HG03159 (cell line): ENCODE data around the gene ABLIM1.

Source experiments
- ATAC-seq: cut with Tn5 transposase; IDR thresholded peaks from one replicate; pipeline ENCODE4 v1.9.1; 2021; ENCODE audit warnings: mild to moderate bottlenecking, moderate library complexity; ENCODE audit not compliant: unreplicated experiment

Gene ABLIM1

DNA sequence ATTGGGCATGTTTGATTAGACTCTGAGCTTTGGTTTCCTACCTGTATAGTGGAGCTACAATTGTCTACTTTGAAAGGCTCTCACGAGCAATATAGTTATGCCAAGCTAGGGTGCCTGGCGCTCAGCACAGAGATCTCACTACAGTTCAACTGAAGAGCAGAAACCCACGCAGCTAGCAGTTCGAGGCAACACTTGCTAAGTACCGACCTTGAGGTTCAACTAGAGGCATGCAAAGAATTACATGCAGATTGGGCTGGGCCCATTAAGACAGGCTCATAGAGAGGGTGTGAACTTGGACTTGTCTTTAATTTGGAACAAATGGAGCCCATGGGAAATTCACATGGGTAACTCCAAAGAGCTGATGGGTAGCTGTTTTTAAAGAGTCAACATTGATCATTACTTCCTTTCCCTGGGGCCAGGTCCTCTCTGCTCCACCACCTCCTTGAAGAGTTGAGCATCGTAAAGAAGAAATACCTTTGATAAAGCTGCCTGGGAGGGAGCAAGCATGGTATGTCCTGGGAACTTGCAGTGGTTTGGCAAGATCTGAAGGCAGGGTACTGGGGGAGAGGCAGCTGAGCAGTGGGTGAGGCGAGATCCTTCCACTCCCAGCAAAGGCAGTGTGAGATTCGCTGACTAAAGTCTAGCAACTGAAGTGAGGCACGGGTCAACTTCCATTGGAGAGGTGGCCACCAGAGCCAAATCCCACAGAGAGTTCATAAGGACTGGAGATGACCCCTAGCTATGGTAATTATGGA is 228.3 kb downstream of the ABLIM1 start:
- no peak for ATAC-seq

DNA sequence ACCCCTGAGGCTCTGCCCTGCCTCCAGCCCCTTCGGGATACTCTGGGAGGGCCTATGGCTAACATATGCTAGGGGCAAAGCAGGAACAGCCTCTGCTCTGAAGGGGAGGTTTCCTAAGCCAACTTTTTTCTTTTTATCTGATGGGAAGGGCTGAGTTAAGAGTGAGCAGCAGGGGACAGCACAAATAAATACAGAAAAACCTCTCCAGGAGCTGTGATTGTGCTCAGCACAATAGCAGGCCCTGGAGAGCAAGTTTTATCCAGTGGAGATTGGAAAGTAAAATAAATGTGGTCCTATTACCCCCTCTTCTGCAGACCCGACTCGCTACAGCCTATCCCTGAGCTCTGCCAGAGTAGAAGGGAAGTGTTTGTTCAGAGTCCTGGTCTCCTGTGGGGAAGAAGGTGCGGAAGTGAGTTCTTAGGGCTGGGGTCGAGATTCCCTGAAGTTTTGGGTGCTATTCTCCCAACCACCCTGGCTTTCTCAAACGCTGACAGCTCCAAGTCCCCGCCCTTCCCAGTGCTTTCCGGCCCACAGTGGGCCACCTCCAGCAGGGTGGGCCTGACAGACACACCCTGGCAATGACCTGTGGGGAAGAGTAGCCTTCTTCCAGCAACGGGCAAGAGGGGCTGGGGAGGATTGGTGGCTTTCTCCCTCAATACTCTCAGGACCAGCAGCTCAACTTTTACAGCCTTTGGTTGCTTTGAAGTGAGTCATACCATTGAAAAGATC is 230.8 kb downstream of the ABLIM1 start:
- no peak for ATAC-seq

DNA sequence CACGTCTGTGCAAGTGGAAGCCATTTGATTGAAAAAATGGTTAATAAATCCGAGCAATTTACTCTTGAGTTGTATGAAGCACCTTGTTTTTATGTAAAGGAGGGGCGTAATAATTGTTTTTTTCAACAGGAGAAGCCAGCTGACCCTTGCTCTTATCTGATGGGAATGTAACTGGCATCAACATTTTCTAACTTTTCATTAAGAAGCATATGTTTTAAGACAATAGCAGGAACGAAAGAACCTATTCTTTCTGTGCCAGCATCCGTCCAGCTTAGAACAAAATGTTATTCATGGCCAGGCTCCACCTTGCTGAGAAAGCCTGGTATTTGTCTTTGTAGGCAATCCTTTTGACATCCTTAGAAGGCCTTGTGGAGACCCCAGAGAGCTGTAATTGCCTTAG is 231.6 kb downstream of the ABLIM1 start:
- ATAC-seq = no peak

DNA sequence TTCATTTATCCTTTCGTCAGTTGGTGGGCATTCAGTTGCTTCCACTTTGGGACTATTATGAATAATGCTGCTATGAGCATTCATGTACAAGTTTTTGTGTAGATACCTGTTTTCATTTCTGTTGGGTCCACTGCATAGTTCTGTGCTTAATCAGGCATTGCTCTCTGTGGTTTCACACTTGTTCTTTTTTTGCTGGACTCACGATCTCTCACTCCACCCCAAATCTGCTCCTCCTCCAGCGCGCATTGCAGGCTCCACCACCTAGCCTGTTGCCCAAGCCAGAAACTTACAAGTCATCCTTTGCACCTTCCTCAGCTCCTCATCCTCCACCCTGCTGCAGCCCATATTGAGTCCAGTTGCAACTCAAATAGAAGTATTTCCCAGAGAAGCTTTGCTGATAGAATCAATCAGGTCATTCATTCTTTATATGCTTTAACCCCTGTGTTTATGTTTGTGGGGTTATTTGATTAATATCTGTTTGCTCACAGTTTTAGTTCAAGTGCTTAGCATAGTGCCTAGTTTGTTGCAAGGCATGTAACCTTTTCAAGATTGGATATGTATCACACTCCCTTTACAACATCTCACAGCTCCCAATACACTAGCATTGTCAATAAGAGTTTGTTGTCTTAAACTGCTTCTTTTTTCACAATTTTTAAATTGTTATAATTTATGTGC is 237.1 kb downstream of the ABLIM1 start:
- no peak for ATAC-seq

DNA sequence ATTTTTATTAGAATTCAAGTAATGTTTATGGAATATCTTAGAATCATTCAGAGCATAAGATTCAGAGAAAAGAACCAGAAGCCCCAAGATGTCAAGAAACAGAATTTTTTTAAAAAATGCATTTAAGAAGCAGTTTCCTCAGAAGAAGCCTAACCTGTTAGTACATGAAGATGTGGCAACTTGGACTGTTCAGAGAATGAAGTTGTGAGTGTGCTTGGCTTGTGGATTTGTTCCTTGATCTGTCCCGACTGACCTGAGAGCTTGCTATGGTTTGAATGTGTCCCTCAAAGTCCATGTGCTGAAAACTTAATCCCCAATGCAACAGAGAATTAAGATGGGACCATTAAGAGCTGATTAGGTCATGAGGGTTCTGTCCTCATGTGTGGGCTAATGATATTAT is 240.0 kb downstream of the ABLIM1 start:
- ATAC-seq = no peak

DNA sequence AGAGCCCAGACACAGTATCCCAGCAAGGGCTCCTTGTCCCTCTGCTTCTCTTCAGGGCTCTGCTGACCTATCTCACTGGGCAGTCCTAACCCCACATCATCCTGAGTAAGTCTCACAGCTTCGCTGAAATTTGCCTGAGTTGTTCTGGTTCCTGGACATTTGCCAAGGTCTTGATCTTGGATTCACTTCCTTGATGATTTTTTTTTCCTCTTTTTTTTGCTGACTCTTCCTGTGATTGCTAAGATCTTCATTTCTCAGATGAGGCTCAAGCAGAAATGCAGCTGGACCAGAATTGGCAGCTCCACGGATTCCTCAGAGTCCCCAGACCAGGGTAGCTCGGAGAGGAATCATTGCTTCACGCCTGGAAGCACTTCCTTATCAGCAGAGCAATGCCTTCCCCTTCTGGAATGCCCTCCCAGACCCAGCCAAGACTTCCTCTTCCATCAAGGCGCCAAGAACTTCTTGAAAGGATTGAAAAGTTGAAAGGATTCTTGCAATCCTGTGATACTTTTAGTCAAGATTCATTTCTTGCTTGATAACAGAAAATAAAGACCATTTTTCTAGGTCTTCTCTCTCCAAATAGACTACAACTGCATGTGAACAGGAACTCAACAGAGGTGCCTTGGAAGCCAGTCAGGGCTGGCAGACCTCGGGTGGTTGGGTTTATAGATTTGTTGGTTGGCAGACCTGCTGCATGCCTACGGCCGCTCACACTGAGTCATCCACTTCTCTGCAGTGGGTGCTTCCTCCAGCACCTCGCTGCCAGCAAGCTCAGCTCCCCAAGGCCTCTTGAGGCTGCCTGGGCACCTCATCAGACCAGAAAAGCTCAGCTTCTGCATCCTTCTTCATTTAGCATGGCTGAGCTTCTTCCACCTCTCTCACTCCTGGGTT is 244.9 kb downstream of the ABLIM1 start:
- ATAC-seq = no peak

DNA sequence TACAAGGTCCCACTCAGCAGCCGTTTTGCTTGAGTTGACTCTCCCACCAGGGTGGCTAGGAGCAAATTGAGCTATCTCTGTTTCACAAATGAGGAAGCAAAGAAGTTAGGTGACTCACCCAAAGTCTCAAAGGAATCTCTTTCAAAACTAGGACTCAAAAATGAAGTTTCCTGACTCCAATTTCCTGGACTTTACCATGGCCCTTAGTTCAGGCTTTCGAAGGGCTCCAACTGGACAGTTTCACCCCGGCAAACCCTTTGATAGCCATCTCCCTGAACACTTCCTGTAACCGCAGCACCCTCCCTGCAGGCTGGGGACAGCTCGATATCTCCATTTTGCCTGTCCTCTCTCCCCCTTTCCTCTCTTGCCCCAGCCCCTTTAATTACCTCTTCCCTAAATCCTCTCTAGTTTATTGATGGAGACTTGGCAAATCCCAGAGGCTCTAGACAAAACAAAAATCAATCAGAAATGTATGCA is 249.1 kb downstream of the ABLIM1 start:
- no peak for ATAC-seq

DNA sequence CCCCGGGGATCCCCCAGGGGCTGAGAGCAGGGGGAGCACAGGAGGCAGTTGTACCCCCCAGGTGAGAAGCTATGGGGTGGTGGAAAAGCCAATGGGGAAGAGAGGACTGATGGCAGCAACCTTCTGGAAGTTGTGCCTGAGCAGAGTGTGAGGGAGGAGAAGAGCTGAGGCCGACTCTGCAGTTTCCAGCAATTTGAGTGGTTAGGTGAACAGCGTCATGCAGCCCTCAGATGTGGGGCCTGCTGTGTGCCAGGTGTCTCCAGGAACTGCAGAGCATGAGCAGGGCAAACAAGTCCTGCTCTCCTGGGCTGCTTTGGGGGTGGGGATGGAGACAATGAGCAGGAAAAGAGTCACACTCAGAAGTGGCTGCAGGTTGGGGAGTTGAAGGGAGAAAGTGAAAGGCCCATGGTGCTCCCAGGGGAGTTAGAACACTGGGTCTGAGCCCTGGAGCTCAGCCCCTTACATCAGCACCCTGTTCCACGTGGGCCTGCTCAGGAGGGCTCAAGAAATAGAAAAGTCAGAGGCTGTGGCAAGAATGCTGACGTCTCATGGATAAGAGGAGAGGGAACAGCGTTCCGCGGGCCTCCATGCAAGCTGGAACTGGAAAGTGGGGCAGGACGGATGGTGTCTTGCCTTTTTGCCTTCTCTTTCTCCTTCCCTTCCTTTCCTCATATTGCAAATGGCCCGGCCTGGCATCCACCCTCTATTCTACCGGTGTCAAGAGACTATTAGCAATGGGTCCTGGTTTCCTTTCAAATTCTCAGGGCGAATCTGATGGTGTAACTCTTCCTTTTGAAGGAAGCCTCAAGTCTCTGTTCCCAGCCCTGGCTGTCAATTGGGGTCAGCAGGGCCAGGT is 249.7 kb downstream of the ABLIM1 start:
- no peak for ATAC-seq

DNA sequence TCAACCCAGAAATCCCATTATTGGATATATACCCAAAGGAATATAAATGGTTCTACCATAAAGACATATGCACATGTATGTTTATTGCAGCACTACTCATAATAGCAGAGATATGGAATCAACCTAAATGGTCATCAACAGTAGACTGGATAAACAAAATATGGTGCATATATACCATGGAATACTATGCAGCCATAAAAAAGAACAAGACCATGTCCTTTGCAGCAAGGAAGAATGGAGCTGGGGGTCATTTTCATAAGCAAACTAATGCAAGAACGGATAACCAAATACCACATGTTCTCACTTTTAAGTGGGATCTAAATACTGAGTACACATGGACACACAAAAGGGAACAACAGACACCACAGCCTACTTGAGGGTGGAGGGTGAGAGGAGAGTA is 251.6 kb downstream of the ABLIM1 start:
- ATAC-seq = no peak

DNA sequence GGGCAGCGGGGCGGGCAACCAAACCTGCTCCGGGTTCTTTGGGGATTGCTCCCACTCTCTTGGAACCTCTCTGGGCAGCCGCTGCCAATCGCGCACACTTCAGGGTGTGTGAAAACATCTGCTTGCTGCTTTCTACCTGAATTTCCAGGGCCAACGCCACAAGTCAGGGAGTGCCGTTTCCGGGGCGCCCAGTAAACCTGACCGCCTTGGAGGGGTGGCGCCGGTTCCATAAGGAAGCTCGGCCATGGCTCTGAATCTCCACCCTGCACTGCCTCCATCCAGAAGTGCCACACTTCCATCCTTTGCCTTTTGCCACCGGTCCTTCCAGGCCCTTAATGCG is 253.1 kb downstream of the ABLIM1 start:
- no peak for ATAC-seq

DNA sequence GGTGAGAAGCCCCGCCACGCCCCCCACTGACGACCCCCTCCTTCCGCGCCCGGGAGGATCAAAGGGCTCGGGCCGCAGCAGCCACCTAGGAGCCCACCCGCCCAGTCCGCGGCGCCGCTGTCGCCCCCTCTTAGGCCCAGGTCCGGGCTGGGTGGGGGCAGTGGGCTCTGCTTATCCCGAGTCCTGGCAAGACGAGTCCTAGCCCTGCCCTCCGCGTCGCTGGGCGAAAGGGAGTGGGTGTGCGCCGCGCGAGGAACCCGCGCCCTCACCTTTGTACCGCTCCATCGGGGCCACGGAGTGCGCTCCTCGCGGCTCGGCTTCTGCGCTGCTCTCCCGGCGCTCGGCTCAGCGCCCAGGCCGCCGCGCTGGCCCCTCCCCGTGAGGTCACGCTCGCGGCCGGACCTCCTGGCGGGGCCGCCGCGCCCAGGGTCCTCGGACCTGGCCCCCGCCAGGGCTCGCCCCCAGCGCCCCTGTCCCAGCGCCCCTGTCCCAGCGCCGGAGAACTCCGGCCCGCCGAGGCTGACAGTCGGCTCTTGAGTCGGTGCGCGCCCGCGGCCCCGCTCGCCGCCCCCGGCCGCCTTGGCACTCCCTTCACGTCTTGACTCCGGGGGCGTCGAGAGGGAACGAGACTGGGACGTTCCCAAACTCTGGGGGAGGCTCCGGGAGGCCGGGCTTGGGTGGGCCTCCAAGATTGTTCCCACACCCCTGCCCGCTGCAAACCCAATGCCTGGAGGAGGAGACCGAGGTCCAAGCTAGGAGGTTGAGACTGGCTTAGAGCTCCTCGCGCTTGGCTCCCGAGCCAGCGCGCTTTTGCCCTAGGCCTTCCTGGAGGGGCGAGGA is 253.7 kb downstream of the ABLIM1 start, which contains the start of gene AFAP1L2:
TSS of gene AFAP1L2 (minus strand) at position 332 of the 840 bp plus-strand sequence. CDS start at position 285, 47 bp downstream.
- ATAC-seq = no peak

DNA sequence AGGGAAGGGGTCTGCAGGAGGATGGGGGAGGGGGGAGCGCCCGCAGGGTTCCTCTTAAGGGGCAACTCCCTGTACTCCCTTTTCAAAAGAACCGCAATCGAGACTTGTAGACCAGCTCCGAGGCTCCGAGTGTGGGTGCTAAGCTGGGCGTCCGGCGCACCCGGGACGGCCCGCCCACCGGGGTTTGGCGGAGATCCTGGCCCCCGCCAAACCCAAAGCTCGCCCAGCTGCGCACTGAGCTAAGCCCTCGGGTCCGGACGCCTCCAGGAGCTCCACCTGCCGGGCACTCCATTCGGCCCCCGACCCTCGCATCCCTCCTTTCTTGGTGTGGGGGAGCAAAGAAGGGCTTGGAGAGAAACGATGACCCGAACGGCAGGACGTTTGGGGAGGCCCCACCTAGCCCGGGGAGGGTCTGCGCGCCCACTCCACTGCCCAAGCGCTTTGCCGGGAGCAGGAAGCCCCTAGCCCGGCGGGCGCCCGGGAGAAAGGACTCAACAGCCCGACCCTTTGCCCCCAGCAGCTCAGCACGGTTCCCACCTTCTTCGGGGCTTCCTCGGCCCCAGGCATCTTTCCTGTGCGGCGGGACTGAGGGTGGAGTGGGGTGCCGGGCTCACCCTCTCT is 254.4 kb downstream of the ABLIM1 start:
- no peak for ATAC-seq

DNA sequence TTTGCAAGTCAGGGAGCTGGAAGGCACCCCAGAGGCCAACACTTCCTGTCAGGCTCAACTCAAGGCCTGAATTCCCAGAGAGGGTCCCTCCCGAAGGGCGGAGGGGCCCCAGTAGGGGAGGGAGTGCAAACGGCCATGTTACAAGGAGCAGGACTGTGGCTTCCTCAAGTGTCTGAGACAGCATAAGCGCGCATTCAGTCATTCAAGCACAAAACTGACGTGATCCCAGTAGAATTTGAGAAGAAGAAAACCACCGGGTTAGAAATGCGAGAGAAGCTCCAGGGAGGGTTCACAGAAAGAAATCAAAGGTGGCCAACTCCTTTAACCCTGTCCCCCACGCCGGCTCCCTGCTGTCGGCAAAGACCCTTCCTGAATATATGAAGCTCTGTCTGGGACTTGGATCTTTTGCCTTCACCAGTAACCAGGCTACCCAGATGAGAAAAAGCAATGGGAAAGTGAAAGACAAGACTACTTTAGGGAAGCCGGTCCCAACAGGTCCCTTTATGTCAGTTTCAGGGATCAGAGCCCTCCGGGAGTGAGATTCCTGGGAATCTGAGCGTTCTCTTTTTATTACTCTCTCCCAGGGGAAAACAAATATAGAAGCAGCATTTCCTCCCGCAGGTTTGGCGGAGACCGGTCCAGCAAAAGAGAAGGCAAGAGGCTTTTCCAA is 255.1 kb downstream of the ABLIM1 start:
- no peak for ATAC-seq

DNA sequence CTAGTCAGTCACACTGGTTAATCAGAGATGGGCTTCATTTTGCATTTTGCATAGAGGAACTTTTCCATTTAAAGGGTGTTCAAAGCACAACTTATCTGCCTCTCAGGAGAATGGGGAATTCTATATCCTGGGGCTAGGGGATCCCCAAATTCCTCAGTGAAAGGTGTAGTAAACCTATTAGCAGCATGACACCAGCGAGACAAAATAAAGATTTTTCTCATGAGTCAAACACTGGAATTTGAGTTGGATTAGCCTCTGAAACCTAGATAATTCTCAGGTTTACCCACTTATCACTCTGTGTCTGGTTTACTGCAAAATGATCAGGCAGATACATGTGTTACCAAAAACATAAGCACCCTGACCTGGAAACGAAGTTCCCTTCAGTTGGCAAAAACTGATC is 255.8 kb downstream of the ABLIM1 start:
- ATAC-seq = no peak

DNA sequence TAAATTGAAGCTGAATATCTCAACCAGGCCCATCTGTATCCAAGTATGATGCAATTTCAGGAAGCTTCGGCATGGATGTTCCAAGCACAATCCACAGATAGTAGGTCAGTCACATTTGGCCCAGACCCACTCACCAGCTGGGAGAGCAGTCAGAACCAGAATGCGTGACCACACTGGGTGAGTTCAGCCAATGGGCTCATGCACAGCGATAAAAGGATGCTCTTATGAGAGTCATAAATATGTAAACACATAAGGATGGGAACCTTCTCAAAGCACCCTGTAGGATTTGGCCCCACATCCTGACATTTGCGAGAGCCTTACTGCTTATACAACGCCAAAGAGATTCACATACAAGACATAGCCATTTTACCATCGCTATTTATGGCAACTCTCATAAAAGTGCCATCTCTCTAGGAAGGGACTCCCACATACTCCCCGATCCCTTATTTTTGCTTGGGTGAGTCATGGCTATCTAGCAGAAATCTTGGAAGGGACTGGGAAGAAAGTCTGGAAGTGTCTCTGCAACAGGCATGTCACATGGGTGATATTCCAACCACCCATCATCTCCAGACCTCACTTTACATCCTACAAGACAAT is 256.8 kb downstream of the ABLIM1 start:
- no peak for ATAC-seq

DNA sequence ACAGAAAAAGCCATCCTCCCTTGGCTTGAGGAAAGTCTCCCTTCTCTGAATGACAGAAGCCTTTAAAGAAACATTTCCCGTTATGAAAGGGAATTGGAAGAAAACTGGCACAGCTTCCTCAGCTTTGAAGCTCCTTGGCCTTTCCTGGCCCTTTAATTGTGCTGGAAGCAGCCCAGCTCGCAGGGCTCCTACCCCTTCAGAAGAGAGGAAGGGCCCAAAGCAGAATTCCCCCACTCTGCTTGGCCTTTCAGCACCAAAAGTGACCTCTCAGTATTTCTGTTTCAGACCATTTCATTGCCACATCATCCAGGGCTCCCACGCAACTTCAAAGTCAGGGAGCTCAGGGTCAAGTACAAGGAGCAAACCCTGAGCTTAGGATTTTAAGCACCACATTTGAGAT is 258.0 kb downstream of the ABLIM1 start:
- no peak for ATAC-seq

DNA sequence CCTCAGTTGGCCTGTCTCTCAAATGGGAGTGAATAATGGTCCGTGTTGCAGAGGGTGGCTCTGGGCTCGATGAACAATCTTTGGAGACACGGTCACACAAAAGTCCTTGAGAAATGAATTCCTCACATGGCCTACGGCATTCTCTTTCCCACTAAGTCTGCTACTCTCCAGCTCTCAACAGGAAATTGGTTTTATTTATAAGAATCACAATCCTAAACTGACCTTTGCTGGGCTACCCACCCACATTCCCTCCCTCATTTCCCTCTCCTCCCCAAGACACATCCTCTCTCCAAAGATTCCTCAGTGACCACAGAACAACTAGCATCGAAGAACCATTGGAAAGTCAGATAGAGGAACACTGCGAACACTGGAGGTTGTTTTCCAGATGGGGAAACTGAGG is 258.5 kb downstream of the ABLIM1 start:
- ATAC-seq = no peak
